ENCODE measurements around the gene PPP1R15A.

The PPP1R15A gene

GRCh38 chr19:48837051-48837524 is 35.1 kb upstream of the PPP1R15A start:
- Histone ChIP-seq H3K9me3 (ENCODE audit: control insufficient read depth, low read length) (no peaks in the 10 kb centered on the region), H3K9ac (no peak overlapping the region), H3K4me3 (ENCODE audit: low read depth, low read length) (peak overlapping the region; percentile 91), H3K36me3 (ENCODE audit: control insufficient read depth, insufficient read depth, low read length) (no peaks in the 10 kb centered on the region), H3K79me2 (no peaks in the 10 kb centered on the region), H3K4me2 (ENCODE audit: low read length) (peak overlapping the region; percentile 96), H3K27me3 (ENCODE audit: control insufficient read depth, insufficient read depth, low read length) (no peaks in the 10 kb centered on the region), H3K27ac (peak overlapping the region; percentile 85), H3K4me1 (no peaks in the 10 kb centered on the region), H2AFZ (peak overlapping the region; percentile 93)
- no peak for TF ChIP-seq CTCF (IDR thresholded peaks at IDR 0.05)

GRCh38 chr19:48837687-48838086 is 34.5 kb upstream of the PPP1R15A start:
- Histone ChIP-seq H3K79me2 (no peaks in the 10 kb centered on the region), H3K27ac (peak overlapping the region; percentile 85), H3K4me3 (ENCODE audit: low read depth, low read length) (peak overlapping the region; percentile 91), H3K9ac (no peak overlapping the region), H3K4me1 (no peaks in the 10 kb centered on the region), H3K27me3 (ENCODE audit: control insufficient read depth, insufficient read depth, low read length) (no peaks in the 10 kb centered on the region), H2AFZ (peak overlapping the region; percentile 93), H3K36me3 (ENCODE audit: control insufficient read depth, insufficient read depth, low read length) (no peaks in the 10 kb centered on the region), H3K9me3 (ENCODE audit: control insufficient read depth, low read length) (no peaks in the 10 kb centered on the region), H3K4me2 (ENCODE audit: low read length) (peak overlapping the region; percentile 96)
- no peak for TF ChIP-seq CTCF (IDR thresholded peaks at IDR 0.05)

- Histone ChIP-seq H3K79me2 (no peaks in the 10 kb centered on the region), H3K4me3 (ENCODE audit: low read depth, low read length) (no peak overlapping the region), H3K36me3 (ENCODE audit: control insufficient read depth, insufficient read depth, low read length) (no peaks in the 10 kb centered on the region), H3K4me2 (ENCODE audit: low read length) (no peak overlapping the region), H2AFZ (no peak overlapping the region), H3K4me1 (no peaks in the 10 kb centered on the region), H3K9ac (no peak overlapping the region), H3K27me3 (ENCODE audit: control insufficient read depth, insufficient read depth, low read length) (no peaks in the 10 kb centered on the region), H3K27ac (no peak overlapping the region), H3K9me3 (ENCODE audit: control insufficient read depth, low read length) (no peaks in the 10 kb centered on the region)
- TF ChIP-seq CTCF (IDR thresholded peaks at IDR 0.05), result no peak
Observed at GRCh38 chr19:48841047-48841446, 31.2 kb upstream of the PPP1R15A start.

GRCh38 chr19:48841571-48841970 is 30.6 kb upstream of the PPP1R15A start:
- Histone ChIP-seq H3K4me2 (ENCODE audit: low read length) (no peak overlapping the region), H3K27me3 (ENCODE audit: control insufficient read depth, insufficient read depth, low read length) (no peaks in the 10 kb centered on the region), H3K36me3 (ENCODE audit: control insufficient read depth, insufficient read depth, low read length) (no peaks in the 10 kb centered on the region), H3K9me3 (ENCODE audit: control insufficient read depth, low read length) (no peaks in the 10 kb centered on the region), H3K9ac (no peak overlapping the region), H2AFZ (no peak overlapping the region), H3K4me1 (no peaks in the 10 kb centered on the region), H3K4me3 (ENCODE audit: low read depth, low read length) (no peak overlapping the region), H3K79me2 (no peaks in the 10 kb centered on the region), H3K27ac (no peak overlapping the region)
- TF ChIP-seq CTCF (IDR thresholded peaks at IDR 0.05), result no peak

GRCh38 chr19:48842789-48843162 is 29.4 kb upstream of the PPP1R15A start:
- no peaks in the 10 kb centered on the region for H3K4me1 ChIP-seq
- H3K9me3 ChIP-seq (ENCODE audit: control insufficient read depth, low read length), result no peaks in the 10 kb centered on the region
- no peak overlapping the region for H3K4me2 ChIP-seq (ENCODE audit: low read length)
- no peak overlapping the region for H3K27ac ChIP-seq
- H3K36me3 ChIP-seq (ENCODE audit: control insufficient read depth, insufficient read depth, low read length), result no peaks in the 10 kb centered on the region
- no peak overlapping the region for H3K9ac ChIP-seq
- H3K27me3 ChIP-seq (ENCODE audit: control insufficient read depth, insufficient read depth, low read length), result no peaks in the 10 kb centered on the region
- H3K79me2 ChIP-seq, result no peaks in the 10 kb centered on the region
- H2AFZ ChIP-seq, result peak overlapping the region; percentile 24
- TF ChIP-seq CTCF (IDR thresholded peaks at IDR 0.05), result peak; percentile 93
- H3K4me3 ChIP-seq (ENCODE audit: low read depth, low read length), result no peak overlapping the region
